HepG2 (cell line): ENCODE data around the gene RGL1. TPM values are rescaled to one million over a fixed set of nuclear protein-coding genes. Genes with fewer than 3 reads are reported as not detected.

ENCODE experiments used
- ATAC-seq: fragments of 200-7000 bp; cut with Tn5 transposase; 3 replicates; pipeline ENCODE4 v1.9.1; 2020; ENCODE audit warnings: mild to moderate bottlenecking, moderate library complexity
- BruUV-seq: library from RNA; stranded (reverse); fragments of 400-500 nt; replicated peaks from 2 replicates; lab custom pipeline; 2021; lab: Mats Ljungman, UMichigan
- CTCF ChIA-PET: fragments of 300-600 bp; formaldehyde crosslinking; extraction: SDS; loops from one replicate; lab custom pipeline; 2021; ENCODE audit warnings: low total read pairs, inconsistent platforms, low intra/inter-chr PET ratio; lab: Yijun Ruan, JAX
- POLR2A ChIA-PET: fragments of 350-600 bp; sonication (Branson Sonifier 250); formaldehyde crosslinking; loops from one replicate; lab custom pipeline; 2020; ENCODE audit warnings: antibody characterized with exemption, inconsistent platforms; lab: Yijun Ruan, JAX
- DNase-seq: peaks from one replicate; pipeline ENCODE4 v3.0.0-alpha.2; 2015; ENCODE audit warnings: low spot score
- FAIRE-seq: peaks from 3 replicates; lab custom pipeline; 2011; peaks lifted over from hg19 to GRCh38; lab: Jason Lieb, UNC
- H2AFZ ChIP-seq: one replicate; pipeline ENCODE4 v1.6.1; 2011; ENCODE audit warnings: low read length, inconsistent platforms
- H3K27ac ChIP-seq: fragments of 300-600 bp; 3 replicates; pipeline ENCODE4 v1.8.0; 2011; ENCODE audit warnings: mixed run types, mild to moderate bottlenecking, mixed read lengths, low read length, inconsistent platforms; ENCODE audit not compliant: insufficient read depth; ENCODE audit errors: extremely low read length
- H3K27me3 ChIP-seq, 2 experiments: fragments of 200-600 bp in 1 of 2; 2 replicates in 1 of 2; 3 replicates in 1 of 2; pipeline versions ENCODE4 v1.6.0 to v1.8.0; 2011; ENCODE audit warnings: low read length in 2 of 2, mild to moderate bottlenecking in 2 of 2, moderate library complexity in 2 of 2, inconsistent platforms in 1 of 2; ENCODE audit not compliant: insufficient read depth in 2 of 2, control insufficient read depth in 1 of 2
- H3K36me3 ChIP-seq, 2 experiments: fragments of 200-600 bp in 1 of 2; replicated peaks in 1 of 2; 2 replicates in 1 of 2; 3 replicates in 1 of 2; pipeline versions ENCODE4 v1.5.1 to v1.8.0; 2011; ENCODE audit warnings: low read length in 2 of 2, inconsistent platforms in 1 of 2; ENCODE audit not compliant: insufficient read depth in 2 of 2, control insufficient read depth in 1 of 2
- H3K4me1 ChIP-seq: 2 replicates; pipeline ENCODE4 v1.5.1; 2012; ENCODE audit warnings: low read length, inconsistent platforms; ENCODE audit not compliant: insufficient read depth
- H3K4me2 ChIP-seq: 2 replicates; pipeline ENCODE4 v1.6.0; 2011; ENCODE audit warnings: low read depth, low read length, inconsistent platforms
- H3K4me3 ChIP-seq, 3 experiments: fragments of 200-600 bp in 1 of 3; sonication (generic), shearing (Covaris generic) in 1 of 3; replicated peaks in 1 of 3; 2 replicates each; pipeline ENCODE4 v1.5.1; 2011 to 2016; ENCODE audit warnings: low read length in 3 of 3, inconsistent platforms in 2 of 3, low read depth in 2 of 3, mild to moderate bottlenecking in 2 of 3, control low read depth in 1 of 3, mixed read lengths in 1 of 3; ENCODE audit not compliant: insufficient read depth in 1 of 3
- H3K79me2 ChIP-seq: one replicate; pipeline ENCODE4 v1.6.1; 2011; ENCODE audit warnings: low read length, inconsistent platforms; ENCODE audit not compliant: insufficient read depth
- H3K9ac ChIP-seq: 2 replicates; pipeline ENCODE4 v1.6.0; 2011; ENCODE audit warnings: mild to moderate bottlenecking, low read depth, low read length, inconsistent platforms; ENCODE audit not compliant: insufficient read depth
- H3K9me3 ChIP-seq: 2 replicates; pipeline ENCODE4 v1.5.1; 2012; ENCODE audit warnings: mild to moderate bottlenecking, low read length
- H4K20me1 ChIP-seq: 2 replicates; pipeline ENCODE4 v1.6.0; 2011; ENCODE audit warnings: inconsistent platforms, mild to moderate bottlenecking, low read length, moderate library complexity; ENCODE audit not compliant: insufficient read depth
- BORCS8-MEF2B ChIP-seq: sonication (generic); formaldehyde crosslinking; IDR thresholded peaks from 2 replicates; pipeline ENCODE4 v1.8.0; 2022; ENCODE audit warnings: mild to moderate bottlenecking, missing genetic modification reagents
- ETV6 ChIP-seq: sonication (generic); formaldehyde crosslinking; conservative IDR thresholded peaks from 2 replicates; pipeline ENCODE4 v1.4.0; 2020; ENCODE audit warnings: missing genetic modification reagents
- FOXC1 ChIP-seq: sonication (generic); formaldehyde crosslinking; IDR thresholded peaks from 2 replicates; pipeline ENCODE4 v1.8.0; 2022; ENCODE audit warnings: mild to moderate bottlenecking, missing genetic modification reagents, borderline replicate concordance
- HDAC2 ChIP-seq: sonication (generic); formaldehyde crosslinking; IDR thresholded peaks from 2 replicates; pipeline ENCODE4 v1.4.0; 2020; ENCODE audit warnings: missing genetic modification reagents
- HINFP ChIP-seq: sonication (generic); formaldehyde crosslinking; IDR thresholded peaks from 2 replicates; pipeline ENCODE4 v1.4.0; 2020; ENCODE audit warnings: low read depth, mild to moderate bottlenecking, missing genetic modification reagents
- HOXA3 ChIP-seq: sonication (generic); formaldehyde crosslinking; IDR thresholded peaks from 2 replicates; pipeline ENCODE4 v1.5.0; 2020; ENCODE audit warnings: missing genetic modification reagents
- JUN ChIP-seq: sonication (generic); formaldehyde crosslinking; IDR thresholded peaks from 2 replicates; pipeline ENCODE4 v1.4.0; 2020; ENCODE audit warnings: mild to moderate bottlenecking, missing genetic modification reagents
- KLF13 ChIP-seq: sonication (generic); formaldehyde crosslinking; IDR thresholded peaks from 2 replicates; pipeline ENCODE4 v1.4.0; 2020; ENCODE audit warnings: mild to moderate bottlenecking, missing genetic modification reagents
- MAFF ChIP-seq: IDR thresholded peaks from 2 replicates; pipeline ENCODE4 v1.6.1; 2011; ENCODE audit warnings: low read depth, low read length, improper control_type of control experiment
- MED1 ChIP-seq: sonication (generic); formaldehyde crosslinking; IDR thresholded peaks from 2 replicates; pipeline ENCODE4 v1.4.0; 2020; ENCODE audit warnings: missing genetic modification reagents
- TSC22D2 ChIP-seq: sonication (generic); formaldehyde crosslinking; IDR thresholded peaks from 2 replicates; pipeline ENCODE4 v1.5.1; 2020; ENCODE audit warnings: missing genetic modification reagents, mild to moderate bottlenecking, borderline replicate concordance
- ZBTB49 ChIP-seq: sonication (generic); formaldehyde crosslinking; IDR thresholded peaks from 2 replicates; pipeline ENCODE4 v1.4.0; 2020; ENCODE audit warnings: missing genetic modification reagents, borderline replicate concordance
- ZFP90 ChIP-seq: sonication (generic); formaldehyde crosslinking; IDR thresholded peaks from 2 replicates; pipeline ENCODE4 v1.8.0; 2022; ENCODE audit warnings: missing genetic modification reagents, mild to moderate bottlenecking, inconsistent platforms, borderline replicate concordance
- ZNF136 ChIP-seq: sonication (generic); formaldehyde crosslinking; IDR thresholded peaks from 2 replicates; pipeline ENCODE4 v1.8.1; 2022; ENCODE audit warnings: low read depth, mild to moderate bottlenecking, moderate library complexity, missing genetic modification reagents
- ZNF282 ChIP-seq: fragments of 450-650 bp; IDR thresholded peaks from 2 replicates; pipeline ENCODE4 v1.6.1; 2018; ENCODE audit not compliant: partially characterized antibody
- ZNF451 ChIP-seq: sonication (generic); formaldehyde crosslinking; IDR thresholded peaks from 2 replicates; pipeline ENCODE4 v1.5.0; 2020; ENCODE audit warnings: mild to moderate bottlenecking, missing genetic modification reagents
- WGBS: methylation state at CpG from one replicate; pipeline ENCODE4 v1.1.6; 2017; ENCODE audit warnings: low lambda C conversion rate; 5-methylcytosine and 5-hydroxymethylcytosine counted together
- in situ Hi-C: cut with HindIII; loops from 2 replicates; pipeline ENCODE4 v1.10.0; 2017; ENCODE audit warnings: low pct_unique_long_range_greater_than_20kb; ENCODE audit not compliant: extremely low pct_ligation_motif_present
- intact Hi-C: fragments of 100-400 bp; cut with micrococcal nuclease; formaldehyde crosslinking; loops from one replicate; pipeline ENCODE4 v1.10.0; 2022; ENCODE audit not compliant: unreplicated experiment
- polyA plus RNA-seq, 8 experiments: library from polyadenylated mRNA; depleted of rRNA in 3 of 8; stranded (reverse) in 7 of 8; unstranded in 1 of 8; fragments of >200 nt; fragmentation: Illumina TruSeq in 4 of 8; extraction: Trizol in 4 of 8; gene quantifications; 2 replicates each; pipeline versions ENCODE4 v1.2.1 to v1.2.3, GENCODE V29; 2011 to 2016; ENCODE audit warnings: low read depth in 4 of 8, missing spikeins in 1 of 8, mixed read lengths in 1 of 8; ENCODE audit not compliant: insufficient read depth in 1 of 8
- total RNA-seq, 5 experiments: library from RNA; depleted of rRNA; stranded (reverse); fragments of >200 nt; fragmentation: Illumina TruSeq; extraction: Trizol; gene quantifications; 2 replicates each; pipeline ENCODE4 v1.2.3, GENCODE V29; 2016; ENCODE audit warnings: low read depth in 1 of 5

The RGL1 gene
- total and polyA plus RNA-seq, 2 of the 13 experiments (the other 11 are each of a cell fraction or from before 2014, with no cell fraction given) = 3.5 to 4.7 TPM

GRCh38 chr1:183898610-183899009 lies 93.7 kb downstream of the RGL1 start:
- 0 out of 2 replicates have a peak, but pooled peaks cover under 1% of the 10 kb centered on the region for H3K4me1 ChIP-seq
- ChIA-PET CTCF (no interaction called here), POLR2A (no interaction called here)
- H3K36me3 ChIP-seq = peaks cover 2 to 8% of the 10 kb centered on the region in 2 experiments; a peak in 3 of 5 replicates
- no peaks in the 10 kb centered on the region for H3K79me2 ChIP-seq
- FAIRE-seq = no peak
- H3K4me2 ChIP-seq = no peak overlapping the region
- no peaks in the 10 kb centered on the region for H4K20me1 ChIP-seq
- 100% methylated on average over 2 of the region's 2 CpGs for whole genome bisulfite sequencing
- H3K9me3 ChIP-seq = no peaks in the 10 kb centered on the region
- intact Hi-C loops (no loop called here), in situ Hi-C loops (no loop called here)
- no peak for ATAC-seq
- TF ChIP-seq ZFP90 (CRISPR knock-in tag) (no peak), ZNF451 (no peak), HOXA3 (CRISPR knock-in tag) (no peak), ZNF282 (no peak), JUN (CRISPR knock-in tag) (no peak), BORCS8-MEF2B (CRISPR knock-in tag) (no peak), TSC22D2 (CRISPR knock-in tag) (no peak), HDAC2 (no peak), ZNF136 (no peak), HINFP (CRISPR knock-in tag) (no peak), MAFF (no peak), ZBTB49 (CRISPR knock-in tag) (no peak), MED1 (CRISPR knock-in tag) (no peak), ETV6 (no peak), FOXC1 (CRISPR knock-in tag) (no peak), KLF13 (CRISPR knock-in tag) (no peak)
- no peak overlapping the region for H3K27ac ChIP-seq
- no peak overlapping the region for H2AFZ ChIP-seq
- no peak overlapping the region for H3K4me3 ChIP-seq
- no peak for DNase-seq
- no TSS peak for BruUV-seq
- H3K9ac ChIP-seq = no peak overlapping the region
- H3K27me3 ChIP-seq = no peaks in the 10 kb centered on the region
